ENCODE results near the gene RAP1GDS1. TPM values are rescaled to one million over a fixed set of nuclear protein-coding genes. Genes with fewer than 3 reads are reported as not detected.

RAP1GDS1 gene
- total RNA-seq, 1 experiment from 2014 or later, result 40.8 TPM

DNA sequence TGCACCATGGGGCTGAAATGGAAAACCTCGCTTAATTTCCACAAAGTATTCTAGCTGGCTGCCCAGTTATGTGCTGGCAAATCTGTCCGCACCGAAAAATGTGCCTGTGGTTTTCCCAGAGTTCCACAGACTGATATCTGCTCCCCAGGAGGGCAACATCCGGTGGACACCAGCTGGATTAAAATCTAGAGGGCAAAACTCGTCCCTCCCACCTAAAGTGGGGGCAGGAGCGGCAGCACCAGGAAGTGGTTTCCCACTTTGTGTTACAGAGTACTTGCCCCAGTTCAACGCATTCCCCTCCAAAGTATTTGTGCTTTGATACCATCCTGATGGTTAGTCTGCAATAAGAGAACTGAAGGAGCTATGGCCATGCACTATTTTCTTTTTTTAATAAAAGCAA is 209.6 kb downstream of the RAP1GDS1 start:
- H3K4me1 ChIP-seq (ENCODE audit: control insufficient read depth in 1 of 2, insufficient read depth in 2 of 2, low read length in 2 of 2), result peaks cover 0 to 21% of the 10 kb centered on the region in 2 experiments; a peak in 2 of 4 replicates
- POLR2A ChIA-PET, result no interaction called here
- H3K36me3 ChIP-seq (ENCODE audit: control insufficient read depth in 1 of 2, insufficient read depth in 2 of 2, low read length in 2 of 2), result peaks cover 9 to 26% of the 10 kb centered on the region in 2 experiments; a peak in 3 of 4 replicates
- no peaks in the 10 kb centered on the region for H4K20me1 ChIP-seq (ENCODE audit: insufficient read depth)
- H3K9me2 ChIP-seq (ENCODE audit: insufficient read depth), result no peaks in the 10 kb centered on the region
- CTCF ChIA-PET, result no interaction called here
- RAD21 ChIA-PET (ENCODE audit: low non-redundant PET in 1 of 2, low total read pairs in 2 of 2, uncharacterized antibody in 2 of 2, unreplicated experiment in 2 of 2), result no interaction called here
- H3K27ac ChIP-seq (ENCODE audit: low read depth, low read length), result no peak overlapping the region
- H3K9ac ChIP-seq (ENCODE audit: low read length), result no peak overlapping the region
- TF ChIP-seq TCF7L2 (IDR thresholded peaks at IDR 0.05; ENCODE audit: borderline replicate concordance, extremely low read depth, insufficient read depth, insufficient read length) (no peak), CBX3 (IDR thresholded peaks at IDR 0.05; ENCODE audit: low read depth) (no peak), YY1 (IDR thresholded peaks at IDR 0.05; ENCODE audit: extremely low read depth, insufficient replicate concordance, low read depth, low read length) (no peak), ZNF274 (IDR thresholded peaks at IDR 0.05; ENCODE audit: low read depth, low read length) (no peak), ZFX (IDR thresholded peaks at IDR 0.05) (no peak), EGR1 (IDR thresholded peaks at IDR 0.05; ENCODE audit: low read depth) (no peak), SP1 (IDR thresholded peaks at IDR 0.05; ENCODE audit: low read depth) (no peak), CEBPB (IDR thresholded peaks at IDR 0.05; ENCODE audit: low read depth) (no peak), SRF (IDR thresholded peaks at IDR 0.05; ENCODE audit: low read depth) (no peak), EZH2phosphoT487 (IDR thresholded peaks at IDR 0.05; ENCODE audit: borderline replicate concordance) (no peak), FOSL1 (IDR thresholded peaks at IDR 0.05; ENCODE audit: low read depth) (no peak), RAD21 (IDR thresholded peaks at IDR 0.05; ENCODE audit: low read depth) (no peak), SIN3A (IDR thresholded peaks at IDR 0.05; ENCODE audit: low read depth) (no peak), POLR2A (IDR thresholded peaks at IDR 0.05; ENCODE audit: borderline replicate concordance, extremely low read depth, insufficient read depth, insufficient read length) (no peak)
- TF ChIP-seq, protein P1, sequence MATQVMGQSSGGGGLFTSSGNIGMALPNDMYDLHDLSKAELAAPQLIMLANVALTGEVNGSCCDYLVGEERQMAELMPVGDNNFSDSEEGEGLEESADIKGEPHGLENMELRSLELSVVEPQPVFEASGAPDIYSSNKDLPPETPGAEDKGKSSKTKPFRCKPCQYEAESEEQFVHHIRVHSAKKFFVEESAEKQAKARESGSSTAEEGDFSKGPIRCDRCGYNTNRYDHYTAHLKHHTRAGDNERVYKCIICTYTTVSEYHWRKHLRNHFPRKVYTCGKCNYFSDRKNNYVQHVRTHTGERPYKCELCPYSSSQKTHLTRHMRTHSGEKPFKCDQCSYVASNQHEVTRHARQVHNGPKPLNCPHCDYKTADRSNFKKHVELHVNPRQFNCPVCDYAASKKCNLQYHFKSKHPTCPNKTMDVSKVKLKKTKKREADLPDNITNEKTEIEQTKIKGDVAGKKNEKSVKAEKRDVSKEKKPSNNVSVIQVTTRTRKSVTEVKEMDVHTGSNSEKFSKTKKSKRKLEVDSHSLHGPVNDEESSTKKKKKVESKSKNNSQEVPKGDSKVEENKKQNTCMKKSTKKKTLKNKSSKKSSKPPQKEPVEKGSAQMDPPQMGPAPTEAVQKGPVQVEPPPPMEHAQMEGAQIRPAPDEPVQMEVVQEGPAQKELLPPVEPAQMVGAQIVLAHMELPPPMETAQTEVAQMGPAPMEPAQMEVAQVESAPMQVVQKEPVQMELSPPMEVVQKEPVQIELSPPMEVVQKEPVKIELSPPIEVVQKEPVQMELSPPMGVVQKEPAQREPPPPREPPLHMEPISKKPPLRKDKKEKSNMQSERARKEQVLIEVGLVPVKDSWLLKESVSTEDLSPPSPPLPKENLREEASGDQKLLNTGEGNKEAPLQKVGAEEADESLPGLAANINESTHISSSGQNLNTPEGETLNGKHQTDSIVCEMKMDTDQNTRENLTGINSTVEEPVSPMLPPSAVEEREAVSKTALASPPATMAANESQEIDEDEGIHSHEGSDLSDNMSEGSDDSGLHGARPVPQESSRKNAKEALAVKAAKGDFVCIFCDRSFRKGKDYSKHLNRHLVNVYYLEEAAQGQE (IDR thresholded peaks at IDR 0.05; ENCODE audit: low read depth), result no peak
- TF ChIP-seq, protein P2, sequence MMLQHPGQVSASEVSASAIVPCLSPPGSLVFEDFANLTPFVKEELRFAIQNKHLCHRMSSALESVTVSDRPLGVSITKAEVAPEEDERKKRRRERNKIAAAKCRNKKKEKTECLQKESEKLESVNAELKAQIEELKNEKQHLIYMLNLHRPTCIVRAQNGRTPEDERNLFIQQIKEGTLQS (IDR thresholded peaks at IDR 0.05), result no peak
- TF ChIP-seq, protein P3, sequence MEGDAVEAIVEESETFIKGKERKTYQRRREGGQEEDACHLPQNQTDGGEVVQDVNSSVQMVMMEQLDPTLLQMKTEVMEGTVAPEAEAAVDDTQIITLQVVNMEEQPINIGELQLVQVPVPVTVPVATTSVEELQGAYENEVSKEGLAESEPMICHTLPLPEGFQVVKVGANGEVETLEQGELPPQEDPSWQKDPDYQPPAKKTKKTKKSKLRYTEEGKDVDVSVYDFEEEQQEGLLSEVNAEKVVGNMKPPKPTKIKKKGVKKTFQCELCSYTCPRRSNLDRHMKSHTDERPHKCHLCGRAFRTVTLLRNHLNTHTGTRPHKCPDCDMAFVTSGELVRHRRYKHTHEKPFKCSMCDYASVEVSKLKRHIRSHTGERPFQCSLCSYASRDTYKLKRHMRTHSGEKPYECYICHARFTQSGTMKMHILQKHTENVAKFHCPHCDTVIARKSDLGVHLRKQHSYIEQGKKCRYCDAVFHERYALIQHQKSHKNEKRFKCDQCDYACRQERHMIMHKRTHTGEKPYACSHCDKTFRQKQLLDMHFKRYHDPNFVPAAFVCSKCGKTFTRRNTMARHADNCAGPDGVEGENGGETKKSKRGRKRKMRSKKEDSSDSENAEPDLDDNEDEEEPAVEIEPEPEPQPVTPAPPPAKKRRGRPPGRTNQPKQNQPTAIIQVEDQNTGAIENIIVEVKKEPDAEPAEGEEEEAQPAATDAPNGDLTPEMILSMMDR (IDR thresholded peaks at IDR 0.05 in 2 of 3, conservative IDR thresholded peaks at IDR 0.05 in 1 of 3; ENCODE audit: borderline replicate concordance in 1 of 3, insufficient read depth in 1 of 3, low read depth in 2 of 3, low read length in 2 of 3), result no peak
- TF ChIP-seq, protein P4, sequence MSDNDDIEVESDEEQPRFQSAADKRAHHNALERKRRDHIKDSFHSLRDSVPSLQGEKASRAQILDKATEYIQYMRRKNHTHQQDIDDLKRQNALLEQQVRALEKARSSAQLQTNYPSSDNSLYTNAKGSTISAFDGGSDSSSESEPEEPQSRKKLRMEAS (IDR thresholded peaks at IDR 0.05), result no peak
- TF ChIP-seq, protein P5, sequence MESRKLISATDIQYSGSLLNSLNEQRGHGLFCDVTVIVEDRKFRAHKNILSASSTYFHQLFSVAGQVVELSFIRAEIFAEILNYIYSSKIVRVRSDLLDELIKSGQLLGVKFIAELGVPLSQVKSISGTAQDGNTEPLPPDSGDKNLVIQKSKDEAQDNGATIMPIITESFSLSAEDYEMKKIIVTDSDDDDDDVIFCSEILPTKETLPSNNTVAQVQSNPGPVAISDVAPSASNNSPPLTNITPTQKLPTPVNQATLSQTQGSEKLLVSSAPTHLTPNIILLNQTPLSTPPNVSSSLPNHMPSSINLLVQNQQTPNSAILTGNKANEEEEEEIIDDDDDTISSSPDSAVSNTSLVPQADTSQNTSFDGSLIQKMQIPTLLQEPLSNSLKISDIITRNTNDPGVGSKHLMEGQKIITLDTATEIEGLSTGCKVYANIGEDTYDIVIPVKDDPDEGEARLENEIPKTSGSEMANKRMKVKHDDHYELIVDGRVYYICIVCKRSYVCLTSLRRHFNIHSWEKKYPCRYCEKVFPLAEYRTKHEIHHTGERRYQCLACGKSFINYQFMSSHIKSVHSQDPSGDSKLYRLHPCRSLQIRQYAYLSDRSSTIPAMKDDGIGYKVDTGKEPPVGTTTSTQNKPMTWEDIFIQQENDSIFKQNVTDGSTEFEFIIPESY (IDR thresholded peaks at IDR 0.05; ENCODE audit: extremely low read depth, insufficient replicate concordance, low read length), result no peak
- H3K79me2 ChIP-seq (ENCODE audit: insufficient read depth, low read length), result no peaks in the 10 kb centered on the region
- no peaks in the 10 kb centered on the region for H3K9me3 ChIP-seq (ENCODE audit: control insufficient read depth in 1 of 2, insufficient read depth in 1 of 2, low read depth in 1 of 2, low read length in 2 of 2)
- H3K27me3 ChIP-seq (ENCODE audit: insufficient read depth, low read length), result no peaks in the 10 kb centered on the region
- ATAC-seq (no peak), DNase-seq (ENCODE audit: low read depth, low spot score) (no peak)
- no peak overlapping the region for H3K4me2 ChIP-seq (ENCODE audit: low read length)
- no TSS peak for BruUV-seq (replicated peaks)
- no peak overlapping the region for H3K4me3 ChIP-seq (replicated peaks in 1 of 2; ENCODE audit: low read depth in 1 of 2, low read length in 2 of 2)
- no peak overlapping the region for H2AFZ ChIP-seq (ENCODE audit: low read depth, low read length, poor library complexity, severe bottlenecking)
- intact Hi-C loops (cut with micrococcal nuclease), result no loop called here
